Osteoblast (primary cell): Measurements from ENCODE around the gene RNPEPL1. TPM values are rescaled to one million over a fixed set of nuclear protein-coding genes. Genes with fewer than 3 reads are reported as not detected.
A peak's percentile ranks its signal among the peaks of the same experiment; 100 is the strongest.

Experiments used
- DNase-seq: peaks from one replicate; pipeline ENCODE4 v3.0.0; 2011; ENCODE audit warnings: low spot score, mixed read lengths; ENCODE audit not compliant: insufficient read length; ENCODE audit errors: missing footprints
- H2AFZ ChIP-seq: 2 replicates; pipeline ENCODE4 v1.6.0; 2011; ENCODE audit warnings: mild to moderate bottlenecking, low read length
- H3K27ac ChIP-seq: 2 replicates; pipeline ENCODE4 v1.5.1; 2011; ENCODE audit warnings: mild to moderate bottlenecking, low read depth, low read length, moderate library complexity
- H3K27me3 ChIP-seq: 2 replicates; pipeline ENCODE4 v1.6.0; 2012; ENCODE audit warnings: mild to moderate bottlenecking, control low read depth, inconsistent platforms, low read length, moderate library complexity; ENCODE audit not compliant: insufficient read depth
- H3K36me3 ChIP-seq: 2 replicates; pipeline ENCODE4 v1.5.1; 2011; ENCODE audit warnings: mild to moderate bottlenecking, low read length, control low read depth, moderate library complexity; ENCODE audit not compliant: insufficient read depth
- H3K4me1 ChIP-seq: 2 replicates; pipeline ENCODE4 v1.5.1; 2011; ENCODE audit warnings: mild to moderate bottlenecking, low read length, control low read depth, moderate library complexity; ENCODE audit not compliant: insufficient read depth
- H3K4me2 ChIP-seq: 2 replicates; pipeline ENCODE4 v1.6.0; 2011; ENCODE audit warnings: mild to moderate bottlenecking, low read length; ENCODE audit not compliant: insufficient read depth
- H3K4me3 ChIP-seq: fragments of 200-600 bp; sonication (generic); 3 replicates; pipeline ENCODE4 v1.5.1; 2012; ENCODE audit warnings: mild to moderate bottlenecking, low read length, inconsistent platforms; ENCODE audit not compliant: insufficient read depth
- H3K79me2 ChIP-seq: 2 replicates; pipeline ENCODE4 v1.6.0; 2012; ENCODE audit warnings: mild to moderate bottlenecking, low read length, control low read depth, inconsistent platforms; ENCODE audit not compliant: insufficient read depth
- H3K9me3 ChIP-seq: 2 replicates; pipeline ENCODE4 v1.5.1; 2011; ENCODE audit warnings: low read depth, low read length, control low read depth
- H4K20me1 ChIP-seq: 2 replicates; pipeline ENCODE4 v1.6.0; 2012; ENCODE audit warnings: mild to moderate bottlenecking, low read length, control low read depth; ENCODE audit not compliant: insufficient read depth
- total RNA-seq: library from RNA; depleted of rRNA; stranded (reverse); fragments of >200 nt; gene quantifications from 2 replicates; pipeline ENCODE4 v1.2.3, GENCODE V29; 2012
- TF ChIP-seq, protein P1 (sequence below): IDR thresholded peaks from 2 replicates; pipeline ENCODE4 v1.5.1; 2011; ENCODE audit warnings: mild to moderate bottlenecking, low read depth, low read length, moderate library complexity; ENCODE audit errors: extremely low read depth

Gene RNPEPL1
- total RNA-seq, 1 donor, result 13.0 TPM

DNA sequence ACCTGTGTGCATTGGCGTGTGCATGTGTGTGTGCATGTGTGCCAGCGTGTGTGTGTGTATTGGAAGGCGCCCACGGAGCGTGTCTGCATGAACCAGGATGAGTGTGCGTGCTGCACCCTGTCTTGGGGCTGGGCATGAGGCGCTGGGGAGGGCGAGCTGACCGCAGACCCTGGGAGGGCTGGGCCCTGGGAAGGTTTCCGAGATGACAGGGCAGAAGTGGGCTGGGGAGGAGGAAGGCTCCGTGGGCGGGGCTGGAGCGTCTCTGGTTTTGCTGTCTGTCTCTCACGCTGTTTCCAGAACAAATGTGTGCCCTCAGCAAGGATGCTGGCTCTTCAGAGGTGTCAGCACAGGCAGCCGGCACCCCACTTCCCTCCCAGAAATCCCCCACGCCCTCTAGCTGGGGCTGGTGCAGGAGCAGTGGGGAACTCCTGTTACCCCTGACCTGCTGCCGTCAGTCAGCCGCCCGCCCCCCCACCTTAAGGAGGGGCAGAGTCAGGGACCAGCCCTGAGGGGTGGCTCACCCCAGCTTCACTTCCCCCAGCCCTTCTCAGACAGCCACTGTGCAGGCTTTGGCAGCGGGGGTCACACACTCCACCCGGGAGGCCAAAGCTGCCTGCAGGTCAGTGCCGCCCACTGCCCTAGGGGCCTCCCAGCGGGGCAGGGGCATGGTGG, 56.8 kb downstream of the RNPEPL1 start, which contains the start of gene GPR35:
Gene GPR35 (plus strand): TSS at position 531 of the 672 bp plus-strand sequence. CDS start 4,473 bp downstream, outside the sequence.
- Histone ChIP-seq H3K4me1 (peaks cover 9% of the 10 kb centered on the region), H3K27me3 (no peaks in the 10 kb centered on the region), H4K20me1 (no peaks in the 10 kb centered on the region), H3K79me2 (no peaks in the 10 kb centered on the region), H3K36me3 (no peaks in the 10 kb centered on the region), H2AFZ (peak within 1 kb of the TSS; percentile 29), H3K27ac (no peak within 1 kb of the TSS), H3K4me3 (no peak within 1 kb of the TSS), H3K4me2 (peak within 1 kb of the TSS; percentile 43), H3K9me3 (no peaks in the 10 kb centered on the region)
- TF ChIP-seq, protein P1, sequence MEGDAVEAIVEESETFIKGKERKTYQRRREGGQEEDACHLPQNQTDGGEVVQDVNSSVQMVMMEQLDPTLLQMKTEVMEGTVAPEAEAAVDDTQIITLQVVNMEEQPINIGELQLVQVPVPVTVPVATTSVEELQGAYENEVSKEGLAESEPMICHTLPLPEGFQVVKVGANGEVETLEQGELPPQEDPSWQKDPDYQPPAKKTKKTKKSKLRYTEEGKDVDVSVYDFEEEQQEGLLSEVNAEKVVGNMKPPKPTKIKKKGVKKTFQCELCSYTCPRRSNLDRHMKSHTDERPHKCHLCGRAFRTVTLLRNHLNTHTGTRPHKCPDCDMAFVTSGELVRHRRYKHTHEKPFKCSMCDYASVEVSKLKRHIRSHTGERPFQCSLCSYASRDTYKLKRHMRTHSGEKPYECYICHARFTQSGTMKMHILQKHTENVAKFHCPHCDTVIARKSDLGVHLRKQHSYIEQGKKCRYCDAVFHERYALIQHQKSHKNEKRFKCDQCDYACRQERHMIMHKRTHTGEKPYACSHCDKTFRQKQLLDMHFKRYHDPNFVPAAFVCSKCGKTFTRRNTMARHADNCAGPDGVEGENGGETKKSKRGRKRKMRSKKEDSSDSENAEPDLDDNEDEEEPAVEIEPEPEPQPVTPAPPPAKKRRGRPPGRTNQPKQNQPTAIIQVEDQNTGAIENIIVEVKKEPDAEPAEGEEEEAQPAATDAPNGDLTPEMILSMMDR, result no peak
- DNase-seq, result peak; percentile 99

DNA sequence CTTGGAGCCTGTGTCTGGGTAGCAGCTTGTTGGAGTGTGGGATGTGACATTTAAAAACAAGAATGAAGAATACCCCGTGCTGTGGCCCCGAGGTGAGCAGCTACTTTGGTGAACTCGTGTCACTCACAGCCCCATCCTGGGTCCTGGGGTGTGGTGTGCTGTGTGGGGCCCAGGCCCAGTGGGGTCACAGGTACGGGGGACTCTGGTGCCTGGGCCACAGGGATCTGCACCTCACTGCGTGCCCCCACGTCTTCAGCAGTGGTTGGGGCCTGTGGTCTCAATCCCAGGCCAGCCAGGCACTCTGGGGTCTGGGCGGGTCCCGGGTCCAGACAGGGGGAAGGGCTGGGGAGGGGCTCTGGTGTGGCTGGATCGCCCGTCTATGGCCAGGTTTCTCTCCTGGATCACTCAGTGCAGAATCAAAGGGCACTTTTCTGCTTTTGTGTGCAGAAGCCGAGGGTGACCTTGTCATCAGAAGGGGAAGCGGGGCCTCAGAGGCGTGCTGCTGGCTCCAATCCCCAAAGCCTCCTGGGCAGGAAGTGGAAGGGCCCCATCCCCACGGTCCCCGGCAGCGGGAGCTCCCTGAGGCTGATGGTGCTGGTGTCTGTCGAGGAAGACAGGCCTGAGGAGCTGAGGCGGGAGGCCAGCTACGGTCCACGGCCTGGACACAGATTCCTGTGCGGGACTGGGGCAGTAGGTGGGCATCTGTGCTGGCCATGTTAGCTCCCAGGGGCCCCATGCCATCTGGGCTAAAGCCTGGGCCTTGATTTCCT, 58.4 kb downstream of the RNPEPL1 start:
- Histone ChIP-seq H3K4me3 (no peak overlapping the region), H4K20me1 (no peaks in the 10 kb centered on the region), H3K27me3 (no peaks in the 10 kb centered on the region), H3K79me2 (no peaks in the 10 kb centered on the region), H3K9me3 (no peaks in the 10 kb centered on the region), H3K4me2 (no peak overlapping the region), H2AFZ (no peak overlapping the region), H3K36me3 (no peaks in the 10 kb centered on the region), H3K4me1 (peaks cover 5% of the 10 kb centered on the region), H3K27ac (no peak overlapping the region)
- peak; percentile 77 for DNase-seq
- TF ChIP-seq, protein P1, result no peak

GRCh38 chr2:240627736-240628506, 59.6 kb downstream of the RNPEPL1 start:
- peaks cover 5% of the 10 kb centered on the region for H3K4me1 ChIP-seq
- TF ChIP-seq, protein P1, result no peak
- H3K27ac ChIP-seq, result no peak overlapping the region
- H3K79me2 ChIP-seq, result no peaks in the 10 kb centered on the region
- H3K36me3 ChIP-seq, result no peaks in the 10 kb centered on the region
- H3K4me3 ChIP-seq, result no peak overlapping the region
- H2AFZ ChIP-seq, result no peak overlapping the region
- H3K27me3 ChIP-seq, result no peaks in the 10 kb centered on the region
- no peaks in the 10 kb centered on the region for H4K20me1 ChIP-seq
- H3K4me2 ChIP-seq, result no peak overlapping the region
- no peaks in the 10 kb centered on the region for H3K9me3 ChIP-seq
- peak; percentile 72 for DNase-seq
